HCEC 1CT (cell line): ENCODE data around the gene HHEX.
A peak's percentile ranks its signal among the peaks of the same experiment; 100 is the strongest.

Experiments
- DNase-seq: peaks from one replicate; pipeline ENCODE4 v3.0.0-alpha.2; 2017

HHEX gene

GRCh38 chr10:92689663-92690210 lies at the start of gene HHEX:
TSS of gene HHEX (plus strand) at chr10:92689955. CDS start at chr10:92689987, 32 bp downstream.
- DNase-seq, result peak; percentile 68

- DNase-seq, result peak; percentile 50
Measured at GRCh38 chr10:92640107-92640506, 49.6 kb upstream of the HHEX start.

GRCh38 chr10:92641492-92641891 lies 48.3 kb upstream of the HHEX start:
- DNase-seq, result no peak

GRCh38 chr10:92644921-92645320 lies 44.8 kb upstream of the HHEX start:
- DNase-seq, result no peak

DNA sequence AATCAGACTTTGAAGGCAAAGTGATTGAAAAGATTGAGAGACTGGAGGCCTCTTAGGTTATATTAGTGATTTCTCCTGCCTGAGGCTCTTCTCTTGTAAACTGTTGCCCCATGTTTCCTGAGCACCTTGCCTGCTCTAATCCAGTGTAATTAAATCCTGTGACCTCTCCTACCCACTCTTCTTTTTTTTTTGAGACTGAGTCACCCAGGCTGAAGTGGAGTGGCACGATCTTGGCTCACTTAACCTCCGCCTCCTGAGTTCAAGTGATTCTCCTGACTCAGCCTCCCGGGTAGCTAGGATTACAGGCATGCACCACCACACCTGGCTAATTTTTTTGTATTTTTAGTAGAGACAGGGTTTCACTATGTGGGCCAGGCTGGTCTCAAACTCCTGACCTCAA lies 38.9 kb upstream of the HHEX start:
- peak; percentile 24 for DNase-seq

DNA sequence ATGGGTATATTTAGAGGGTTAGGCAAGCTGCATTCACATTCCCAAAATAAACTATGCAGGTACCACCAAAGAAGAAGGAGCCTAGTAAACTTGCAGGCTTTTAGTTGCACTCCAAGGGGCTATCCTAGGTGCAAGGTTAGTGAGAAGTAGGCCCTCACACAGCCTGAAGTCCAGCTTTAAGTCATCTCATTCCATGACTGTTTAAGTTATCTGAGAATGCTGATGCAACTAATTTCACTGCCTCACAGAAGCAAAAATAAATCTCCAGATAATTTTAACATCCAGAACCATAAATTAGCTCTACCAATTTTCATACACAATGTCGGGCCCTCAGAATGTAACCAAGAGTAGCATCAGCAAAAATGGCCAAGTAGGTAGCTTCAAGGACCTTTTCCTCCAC lies 34.3 kb upstream of the HHEX start:
- DNase-seq, result no peak

GRCh38 chr10:92656266-92656961 lies 33.3 kb upstream of the HHEX start:
- no peak for DNase-seq

- DNase-seq, result peak; percentile 23
Measured at GRCh38 chr10:92657024-92657423, 32.7 kb upstream of the HHEX start.

DNA sequence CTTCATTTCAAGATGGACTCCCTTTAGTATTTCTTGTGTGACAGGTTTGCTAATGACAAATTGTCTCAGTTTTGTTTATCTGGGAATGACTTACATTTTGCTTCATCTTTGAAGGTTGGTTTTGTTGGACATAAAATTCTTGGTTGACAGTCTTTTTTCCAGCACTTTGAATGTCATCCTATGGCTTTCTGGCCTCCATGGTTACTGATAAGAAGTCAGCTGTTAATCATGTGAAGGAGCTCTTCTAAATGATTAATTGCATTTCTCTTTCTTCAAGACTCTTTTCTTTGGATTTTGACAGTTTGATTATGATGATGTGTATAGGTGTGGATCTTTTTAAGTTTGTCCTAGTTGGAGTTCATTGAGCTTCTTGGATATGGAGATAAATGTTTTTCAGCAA lies 26.9 kb upstream of the HHEX start:
- DNase-seq, result no peak

GRCh38 chr10:92664322-92664721 lies 25.4 kb upstream of the HHEX start:
- DNase-seq, result no peak

- DNase-seq, result no peak
Measured at GRCh38 chr10:92667078-92667477, 22.7 kb upstream of the HHEX start.

GRCh38 chr10:92677708-92678107 lies 12.0 kb upstream of the HHEX start:
- DNase-seq, result no peak

DNA sequence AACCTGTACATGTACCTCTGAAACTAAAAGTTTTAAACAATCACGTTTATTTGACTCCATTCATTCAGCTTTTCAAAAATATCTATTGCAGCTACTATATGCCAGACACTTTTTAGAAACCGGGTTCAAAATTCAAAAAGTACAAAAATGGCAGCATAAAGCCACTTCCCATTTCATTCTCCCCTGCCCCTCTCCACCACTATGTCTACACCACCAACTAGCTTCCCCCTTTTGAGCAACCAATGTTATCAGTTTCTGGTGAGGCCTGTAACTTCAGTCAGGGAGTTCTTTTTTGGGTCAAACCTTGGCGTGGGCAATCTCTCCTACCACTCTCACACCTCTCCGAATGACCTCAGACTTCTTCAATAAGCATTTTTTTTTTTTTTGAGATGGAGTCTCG lies 11.5 kb upstream of the HHEX start:
- DNase-seq, result no peak

DNA sequence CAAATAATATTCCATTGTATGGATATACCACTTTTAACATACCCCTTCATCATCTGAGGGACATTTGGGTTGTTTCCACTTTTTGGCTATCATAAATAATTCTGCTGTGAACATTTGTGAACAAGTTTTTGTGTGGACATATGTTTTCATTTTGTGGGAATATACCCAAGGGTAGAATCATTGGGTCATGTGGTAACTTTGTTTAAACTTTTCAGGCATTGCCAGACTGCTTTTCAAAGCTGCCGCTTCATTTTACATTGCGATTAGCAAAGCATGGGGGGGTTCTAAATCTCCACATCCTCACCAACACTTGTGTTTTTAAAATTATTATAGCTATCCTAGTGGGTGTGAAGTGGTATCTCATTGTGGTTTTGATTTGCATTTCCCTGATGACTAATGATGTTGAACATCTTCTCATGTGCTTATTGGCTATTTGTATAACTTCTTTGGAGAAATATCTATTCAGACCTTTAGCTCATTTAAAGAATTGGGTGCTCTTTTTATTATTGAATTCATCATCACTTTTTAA lies 8.4 kb upstream of the HHEX start:
- DNase-seq, result no peak

- no peak for DNase-seq
Measured at GRCh38 chr10:92688573-92688926, 1.2 kb upstream of the HHEX start.

DNA sequence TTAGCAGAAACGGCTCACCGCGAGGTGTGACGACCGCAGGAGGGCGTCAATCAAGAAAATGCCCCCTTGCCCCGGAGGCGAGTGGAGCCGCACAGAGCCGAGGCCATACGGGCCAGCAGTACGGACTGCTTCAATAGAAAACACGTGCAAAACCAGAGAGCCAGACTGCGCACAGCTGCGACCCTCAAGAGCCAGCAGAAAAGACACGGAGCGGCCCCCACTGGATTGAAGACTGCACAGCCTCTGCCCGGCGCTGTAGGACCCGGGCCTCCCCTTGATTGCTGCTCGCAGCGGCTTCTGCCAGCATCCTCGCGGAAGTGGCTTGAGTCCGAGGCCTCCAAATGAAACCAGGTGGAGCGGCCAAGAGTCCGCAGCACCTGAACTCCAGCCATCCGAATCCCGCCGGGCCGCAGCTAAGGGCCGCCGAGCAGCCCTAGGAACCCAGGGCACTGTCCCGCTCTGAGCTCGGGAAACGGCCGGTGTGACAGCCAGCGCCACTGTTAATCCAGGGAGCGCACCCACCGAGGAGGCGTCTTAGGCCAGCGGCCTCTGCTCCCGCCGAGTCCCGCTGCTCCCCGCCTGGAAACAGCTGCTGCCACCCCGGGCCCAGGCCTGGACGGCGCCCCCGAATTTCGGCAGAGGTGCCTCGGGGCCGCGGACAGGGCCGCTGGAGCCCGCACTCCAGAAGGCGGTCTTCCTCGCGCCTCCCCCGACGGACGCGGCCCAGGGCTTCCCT lies 660 bp upstream of the HHEX start:
- DNase-seq, result peak; percentile 6

DNA sequence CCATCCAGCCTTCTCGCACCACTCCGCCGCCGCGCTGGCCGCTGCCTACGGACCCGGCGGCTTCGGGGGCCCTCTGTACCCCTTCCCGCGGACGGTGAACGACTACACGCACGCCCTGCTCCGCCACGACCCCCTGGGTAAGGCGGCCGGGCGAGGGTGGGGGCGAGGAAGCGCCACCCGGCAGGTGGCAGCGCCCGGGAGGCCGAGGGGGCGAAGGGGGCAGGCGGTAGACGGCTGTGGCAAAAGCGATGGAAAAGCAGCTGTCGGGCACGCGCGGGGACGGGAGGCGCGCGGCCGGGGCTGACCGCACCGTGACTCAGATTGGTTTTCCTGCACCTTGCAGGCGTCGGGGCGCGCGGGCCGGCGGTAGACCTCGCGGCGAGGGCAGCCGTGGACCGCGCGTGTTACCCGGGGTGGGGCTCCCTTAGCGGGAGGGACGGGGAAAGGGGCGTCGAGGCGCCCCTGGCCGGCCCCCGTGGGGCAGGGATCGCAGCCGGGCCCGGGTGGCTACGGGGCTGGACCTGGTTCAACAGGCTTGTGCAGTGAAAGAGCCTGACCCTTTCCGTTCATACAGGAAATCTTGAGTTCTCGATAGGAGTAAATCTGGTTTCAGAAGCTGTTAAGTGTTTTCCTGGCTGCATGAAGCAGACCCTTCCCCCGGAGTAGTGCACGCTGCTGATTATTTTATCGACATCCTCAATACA lies 608 bp downstream of the HHEX start:
- peak; percentile 74 for DNase-seq

GRCh38 chr10:92690915-92691590 lies 1.3 kb downstream of the HHEX start:
- DNase-seq, result no peak

DNA sequence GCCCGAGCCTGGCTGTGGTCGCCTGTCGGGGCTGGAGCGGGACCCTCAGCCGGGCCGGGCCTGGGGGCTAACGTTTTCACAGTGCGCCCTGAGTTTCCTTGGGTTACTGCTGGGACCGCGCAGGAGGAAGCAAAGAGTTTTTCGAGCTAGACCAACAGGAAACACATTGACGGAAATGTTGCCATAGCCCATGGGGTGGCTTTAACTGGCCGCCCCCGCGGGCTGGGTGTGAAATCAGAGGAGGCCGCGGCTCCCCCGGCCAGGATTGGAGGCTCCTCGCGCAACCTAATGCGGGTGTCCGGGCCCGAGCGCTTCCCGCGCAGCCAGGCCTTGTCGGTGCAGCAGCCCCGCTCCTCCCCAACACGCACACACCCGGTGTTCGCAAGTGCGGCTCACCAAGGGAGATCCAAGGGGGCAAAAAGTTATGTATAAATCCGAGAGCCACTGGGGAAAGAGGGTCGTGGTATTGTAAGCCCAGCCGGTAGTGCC lies 1.9 kb downstream of the HHEX start:
- DNase-seq, result no peak

DNA sequence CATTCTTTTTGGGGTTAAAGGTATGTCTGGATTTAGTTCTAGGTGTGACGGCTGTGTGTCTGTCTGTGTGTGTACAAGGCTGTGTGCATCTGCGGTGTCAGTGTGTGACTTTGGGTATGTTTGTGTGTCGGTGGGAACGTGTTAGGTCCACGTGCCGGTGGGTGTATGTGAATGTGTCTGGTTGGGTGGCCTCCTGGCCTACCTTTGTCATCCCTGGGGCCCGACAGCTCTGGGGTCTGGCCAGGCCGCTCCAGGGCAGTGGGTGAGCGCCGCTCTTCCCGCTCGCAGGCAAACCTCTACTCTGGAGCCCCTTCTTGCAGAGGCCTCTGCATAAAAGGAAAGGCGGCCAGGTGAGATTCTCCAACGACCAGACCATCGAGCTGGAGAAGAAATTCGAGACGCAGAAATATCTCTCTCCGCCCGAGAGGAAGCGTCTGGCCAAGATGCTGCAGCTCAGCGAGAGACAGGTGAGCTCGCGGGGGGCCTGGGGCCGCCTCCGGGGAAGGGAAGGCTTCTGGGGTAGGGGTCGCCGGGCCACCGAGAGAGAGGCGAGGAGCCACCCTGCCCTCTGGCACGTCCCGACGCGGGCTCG lies 2.4 kb downstream of the HHEX start:
- DNase-seq, result no peak

GRCh38 chr10:92692697-92693533 lies 3.2 kb downstream of the HHEX start:
- DNase-seq, result no peak
